A673 (cell line): Measurements from ENCODE around the gene DEF6. TPM values are rescaled to one million over a fixed set of nuclear protein-coding genes. Genes with fewer than 3 reads are reported as not detected.
A peak's percentile ranks its signal among the peaks of the same experiment; 100 is the strongest.
"Not testable (repeated sequence)": the region's sequence is repeated elsewhere in the genome, so short reads cannot be mapped to it uniquely, and the experiment has no call there.

Experiments
- BruUV-seq: library from RNA; stranded (reverse); fragments of 400-500 nt; replicated peaks from 2 replicates; lab custom pipeline; 2021; lab: Mats Ljungman, UMichigan
- CTCF ChIA-PET: fragments of 300-600 bp; sonication (Branson Sonifier 250); formaldehyde crosslinking; loops from one replicate; lab custom pipeline; 2022; ENCODE audit warnings: antibody characterized with exemption; lab: Charles Lee
- POLR2A ChIA-PET: fragments of 300-600 bp; sonication (Branson Sonifier 250); formaldehyde crosslinking; loops from one replicate; lab custom pipeline; 2022; ENCODE audit warnings: antibody characterized with exemption; ENCODE audit not compliant: low non-redundant PET; lab: Charles Lee
- DNase-seq: peaks from one replicate; pipeline ENCODE4 v3.0.0-alpha.2; 2015; ENCODE audit warnings: low spot score
- H3K27ac ChIP-seq: fragments of 200-600 bp; sonication (generic); 2 replicates; pipeline ENCODE4 v1.5.1; 2016; ENCODE audit warnings: mixed run types, low read depth, mild to moderate bottlenecking, mixed read lengths, antibody characterized with exemption, low read length; ENCODE audit not compliant: poor library complexity, severe bottlenecking
- H3K27me3 ChIP-seq: fragments of 200-600 bp; sonication (generic); replicated peaks from 2 replicates; pipeline ENCODE4 v1.6.1; 2017; ENCODE audit warnings: mixed run types, low read depth, mild to moderate bottlenecking, mixed read lengths, antibody characterized with exemption, low read length; ENCODE audit not compliant: insufficient read depth, poor library complexity
- H3K36me3 ChIP-seq: fragments of 200-600 bp; sonication (generic); 2 replicates; pipeline ENCODE4 v1.6.1; 2016; ENCODE audit warnings: mixed run types, mild to moderate bottlenecking, mixed read lengths, antibody characterized with exemption, low read length; ENCODE audit not compliant: insufficient read depth, poor library complexity, severe bottlenecking
- H3K4me1 ChIP-seq: fragments of 200-600 bp; sonication (generic); 2 replicates; pipeline ENCODE4 v1.6.1; 2017; ENCODE audit warnings: mixed run types, mild to moderate bottlenecking, mixed read lengths, antibody characterized with exemption, low read length; ENCODE audit not compliant: insufficient read depth, poor library complexity, severe bottlenecking
- H3K4me3 ChIP-seq: fragments of 200-600 bp; sonication (generic); 2 replicates; pipeline ENCODE4 v1.5.1; 2016; ENCODE audit warnings: low read depth, mixed run types, mild to moderate bottlenecking, mixed read lengths, low read length; ENCODE audit not compliant: poor library complexity, severe bottlenecking
- H3K9me3 ChIP-seq: fragments of 200-600 bp; sonication (generic); 2 replicates; pipeline ENCODE4 v1.6.1; 2016; ENCODE audit warnings: mixed run types, low read depth, mild to moderate bottlenecking, mixed read lengths, antibody characterized with exemption, low read length; ENCODE audit not compliant: poor library complexity, severe bottlenecking
- EZH2 ChIP-seq: fragments of 200-600 bp; sonication (generic); IDR thresholded peaks from 2 replicates; pipeline ENCODE4 v1.6.1; 2017; ENCODE audit warnings: borderline replicate concordance, low read depth, mild to moderate bottlenecking, mixed read lengths, antibody characterized with exemption, low read length; ENCODE audit not compliant: poor library complexity, severe bottlenecking
- intact Hi-C: fragments of 100-400 bp; cut with micrococcal nuclease; formaldehyde crosslinking; loops from one replicate; pipeline ENCODE4 v1.10.0; 2022; ENCODE audit not compliant: unreplicated experiment
- total RNA-seq: library from RNA; stranded (reverse); gene quantifications from 2 replicates; pipeline ENCODE4 v1.2.3, GENCODE V29; 2021
- TF ChIP-seq, protein P1 (sequence below): fragments of 300-800, 200-600 bp; sonication (generic); conservative IDR thresholded peaks from 2 replicates; pipeline ENCODE4 v1.5.1; 2017; ENCODE audit warnings: low read depth, mild to moderate bottlenecking, antibody characterized with exemption, low read length, moderate library complexity, mixed read lengths

DEF6 gene
- total RNA-seq, 1 experiment from 2014 or later = 0.37 TPM

DNA sequence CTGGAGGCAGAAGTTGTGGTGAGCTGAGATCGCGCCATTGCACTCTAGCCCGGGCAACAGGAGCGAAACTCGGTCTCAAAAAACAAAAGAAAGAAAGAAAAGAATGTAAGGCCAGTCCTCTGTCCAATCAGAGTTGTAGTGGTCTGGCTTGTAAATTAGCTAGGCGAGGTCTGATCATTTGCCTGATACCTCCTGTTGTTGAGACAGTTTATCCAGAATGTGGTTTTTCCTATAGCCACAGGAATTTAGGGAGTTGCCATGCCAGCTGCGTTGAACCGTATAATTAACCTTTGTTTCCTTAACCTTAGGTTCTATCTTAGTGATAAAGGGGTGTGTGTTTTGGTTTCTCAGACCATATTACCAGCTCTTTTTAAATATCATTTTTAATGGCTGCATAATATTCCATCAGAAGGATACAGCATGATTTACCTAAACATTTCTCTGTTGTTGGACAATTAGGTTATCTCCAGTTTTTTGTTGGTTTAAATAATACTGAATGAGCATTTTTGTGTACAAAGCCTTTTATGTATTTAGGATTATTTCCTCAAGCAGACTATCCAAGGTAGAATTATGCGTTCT, 33.0 kb downstream of the DEF6 start:
- BruUV-seq = no TSS peak
- TF ChIP-seq, protein P1, sequence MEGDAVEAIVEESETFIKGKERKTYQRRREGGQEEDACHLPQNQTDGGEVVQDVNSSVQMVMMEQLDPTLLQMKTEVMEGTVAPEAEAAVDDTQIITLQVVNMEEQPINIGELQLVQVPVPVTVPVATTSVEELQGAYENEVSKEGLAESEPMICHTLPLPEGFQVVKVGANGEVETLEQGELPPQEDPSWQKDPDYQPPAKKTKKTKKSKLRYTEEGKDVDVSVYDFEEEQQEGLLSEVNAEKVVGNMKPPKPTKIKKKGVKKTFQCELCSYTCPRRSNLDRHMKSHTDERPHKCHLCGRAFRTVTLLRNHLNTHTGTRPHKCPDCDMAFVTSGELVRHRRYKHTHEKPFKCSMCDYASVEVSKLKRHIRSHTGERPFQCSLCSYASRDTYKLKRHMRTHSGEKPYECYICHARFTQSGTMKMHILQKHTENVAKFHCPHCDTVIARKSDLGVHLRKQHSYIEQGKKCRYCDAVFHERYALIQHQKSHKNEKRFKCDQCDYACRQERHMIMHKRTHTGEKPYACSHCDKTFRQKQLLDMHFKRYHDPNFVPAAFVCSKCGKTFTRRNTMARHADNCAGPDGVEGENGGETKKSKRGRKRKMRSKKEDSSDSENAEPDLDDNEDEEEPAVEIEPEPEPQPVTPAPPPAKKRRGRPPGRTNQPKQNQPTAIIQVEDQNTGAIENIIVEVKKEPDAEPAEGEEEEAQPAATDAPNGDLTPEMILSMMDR = no peak
- TF ChIP-seq EZH2 = no peak
- H3K36me3 ChIP-seq = no peaks in the 10 kb centered on the region
- CTCF ChIA-PET = no interaction called here
- no peaks in the 10 kb centered on the region for H3K27me3 ChIP-seq
- H3K9me3 ChIP-seq = peaks cover 4% of the 10 kb centered on the region
- no peak overlapping the region for H3K27ac ChIP-seq
- intact Hi-C loops = no loop called here
- no peak overlapping the region for H3K4me3 ChIP-seq
- DNase-seq = no peak
- POLR2A ChIA-PET = no interaction called here
- H3K4me1 ChIP-seq = no peaks in the 10 kb centered on the region

DNA sequence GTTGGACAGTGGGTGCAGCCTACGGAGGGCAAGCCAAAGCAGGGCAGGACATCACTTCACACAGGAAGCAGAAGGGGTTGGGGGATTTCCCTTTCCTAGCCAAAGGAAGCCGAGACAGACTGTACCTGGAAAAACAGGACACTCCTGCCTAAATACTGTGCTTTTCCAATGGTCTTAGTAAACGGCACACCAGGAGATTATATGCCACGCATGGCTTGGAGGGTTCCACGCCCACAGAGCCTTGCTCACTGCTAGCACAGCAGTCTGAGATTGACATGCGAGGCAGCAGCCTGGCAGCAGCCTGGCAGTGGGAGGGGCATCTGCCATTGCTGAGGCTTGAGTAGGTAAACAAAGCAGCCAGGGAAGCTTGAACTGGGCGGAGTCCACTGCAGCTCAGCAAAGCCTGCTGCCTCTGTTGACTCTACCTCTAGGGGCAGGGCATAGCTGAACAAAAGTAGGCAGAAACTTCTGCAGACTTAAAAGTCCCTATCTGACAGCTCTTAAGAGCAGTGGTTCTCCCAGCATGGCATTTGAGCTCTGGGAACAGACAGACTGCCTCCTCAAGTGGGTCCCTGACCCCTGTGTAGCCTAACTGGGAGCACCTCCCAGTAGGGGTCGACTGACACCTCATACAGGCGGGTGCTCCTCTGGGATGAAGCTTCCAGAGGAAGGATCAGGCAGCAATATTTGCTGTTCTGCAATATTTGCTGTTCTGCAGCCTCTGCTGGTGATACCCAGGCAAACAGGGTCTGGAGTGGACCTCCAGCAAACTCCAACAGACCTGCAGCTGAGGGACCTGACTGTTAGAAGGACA, 34.7 kb downstream of the DEF6 start:
- H3K9me3 ChIP-seq, H3K27me3 ChIP-seq, H3K4me3 ChIP-seq, POLR2A ChIA-PET, BruUV-seq, CTCF ChIA-PET, H3K4me1 ChIP-seq, H3K36me3 ChIP-seq, intact Hi-C loops, H3K27ac ChIP-seq: not testable (repeated sequence)
- TF ChIP-seq, protein P1 = 0 out of 2 replicates have a peak, but pooled peaks have one; percentile 19
- DNase-seq = peak; percentile 65

DNA sequence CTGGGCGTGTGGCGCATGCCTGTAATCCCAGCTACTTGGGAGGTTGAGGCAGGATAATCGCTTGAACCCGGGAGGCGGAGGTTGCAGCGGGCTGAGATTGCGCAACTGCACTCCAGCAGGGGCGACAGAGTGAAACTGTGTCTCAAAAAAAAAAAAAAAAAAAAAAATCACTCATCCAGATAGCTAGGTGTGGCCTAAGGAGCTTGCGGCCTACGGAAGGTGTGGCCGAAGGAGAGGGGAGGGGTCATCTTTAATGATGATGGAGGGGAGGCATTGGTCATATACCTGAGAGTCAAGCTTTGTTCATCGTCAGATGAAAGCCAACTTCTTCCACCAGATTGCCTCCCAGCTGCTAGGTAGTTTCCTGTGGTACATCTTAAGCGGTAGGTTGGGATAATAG, 43.9 kb downstream of the DEF6 start:
- Histone ChIP-seq H3K27me3 (no peaks in the 10 kb centered on the region), H3K9me3 (no peaks in the 10 kb centered on the region), H3K4me3 (no peak overlapping the region), H3K4me1 (peaks cover 3% of the 10 kb centered on the region), H3K27ac (no peak overlapping the region), H3K36me3 (no peaks in the 10 kb centered on the region)
- CTCF ChIA-PET = interaction anchor here (0.8 to 2.7 kb wide), 4 partner anchors 23 to 125 kb away, joined by 3 to 42 read pairs (median 6); no protein-coding TSS in a partner anchor
- no TSS peak for BruUV-seq
- no peak for TF ChIP-seq EZH2
- TF ChIP-seq, protein P1 = no peak
- intact Hi-C loops = loop anchor here (5.0 kb wide), 1 partner anchor 126 kb away; the partner anchor contains the start of gene RPL10A
- POLR2A ChIA-PET = interaction anchor here (0.8 kb wide), 1 partner anchor 391 kb away, joined by 7 read pairs; no protein-coding TSS in a partner anchor
- DNase-seq = no peak
